HG03378 (cell line): Measurements from ENCODE around the gene SOX15.
"Not testable (repeated sequence)": the region's sequence is repeated elsewhere in the genome, so short reads cannot be mapped to it uniquely, and the experiment has no call there.

ENCODE experiments used
- ATAC-seq: cut with Tn5 transposase; IDR thresholded peaks from one replicate; pipeline ENCODE4 v1.9.1; 2021; ENCODE audit warnings: mild to moderate bottlenecking, moderate library complexity; ENCODE audit not compliant: unreplicated experiment

The SOX15 gene

GRCh38 chr17:7611635-7612293 is 21.9 kb upstream of the SOX15 start:
- no peak for ATAC-seq

DNA sequence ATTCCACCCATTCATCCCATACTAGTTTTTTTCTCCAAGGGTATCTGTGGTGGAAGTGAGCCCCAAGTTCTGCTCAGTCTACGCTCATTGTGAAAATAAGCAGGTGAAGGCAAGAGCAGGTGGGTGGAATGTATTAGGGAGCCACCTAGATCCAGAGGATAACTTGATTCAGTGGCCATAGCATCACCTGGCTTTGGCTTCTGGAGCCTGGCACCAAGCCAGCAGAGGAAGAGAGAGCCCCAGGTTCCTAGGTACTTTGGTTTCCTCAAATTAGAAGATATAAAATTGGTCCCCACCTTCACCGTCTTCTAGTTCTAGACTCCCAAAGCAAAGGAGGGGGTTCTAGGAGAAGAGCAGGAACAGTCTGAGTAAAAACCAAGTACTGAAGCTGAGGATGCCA is 20.7 kb upstream of the SOX15 start:
- ATAC-seq, result no peak

GRCh38 chr17:7606280-7606679 is 16.4 kb upstream of the SOX15 start:
- ATAC-seq, result no peak

DNA sequence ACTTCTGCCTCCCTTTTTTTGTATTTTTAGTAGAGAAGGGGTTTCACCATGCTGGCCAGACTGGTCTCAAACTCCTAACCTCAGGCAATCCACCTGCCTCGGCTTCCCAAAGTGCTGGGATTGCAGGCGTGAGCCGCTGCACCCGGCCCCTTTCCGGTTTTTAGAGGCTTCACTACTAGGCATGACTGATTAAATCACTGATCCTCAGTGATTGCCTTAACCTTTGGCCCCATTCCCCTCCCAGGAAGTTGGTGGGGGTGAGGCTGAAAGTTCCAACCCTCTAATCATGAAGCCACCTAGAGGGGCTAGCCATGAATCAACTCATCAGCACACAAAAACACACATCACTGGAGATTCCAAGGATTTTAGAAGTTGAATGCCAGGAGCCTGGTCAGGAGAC is 7.7 kb upstream of the SOX15 start:
- not testable (repeated sequence) for ATAC-seq

DNA sequence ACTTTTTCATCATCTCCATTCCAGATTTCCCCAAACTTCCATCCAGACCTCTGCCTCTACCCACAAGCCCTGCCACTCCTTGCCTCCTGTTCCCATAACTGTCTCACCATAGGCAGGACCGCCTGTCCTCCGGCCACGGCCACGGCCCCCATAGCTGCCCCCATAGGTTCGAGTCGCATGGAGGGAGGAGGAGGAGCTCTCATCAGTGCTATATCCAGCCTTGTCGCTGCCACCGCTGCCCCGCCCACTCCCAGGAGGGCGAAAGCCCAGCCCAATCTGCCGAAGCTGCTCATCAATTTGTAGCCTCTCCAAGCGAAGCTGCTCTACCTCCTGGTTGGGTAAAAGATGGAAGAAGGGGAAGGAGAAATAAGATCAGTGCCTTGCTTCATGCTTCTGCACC is 3.4 kb upstream of the SOX15 start:
- no peak for ATAC-seq

GRCh38 chr17:7592422-7593021 is 2.6 kb upstream of the SOX15 start:
- no peak for ATAC-seq

- ATAC-seq, result no peak
These were observed 1.7 kb upstream of the SOX15 start for GRCh38 chr17:7591596-7591995.

DNA sequence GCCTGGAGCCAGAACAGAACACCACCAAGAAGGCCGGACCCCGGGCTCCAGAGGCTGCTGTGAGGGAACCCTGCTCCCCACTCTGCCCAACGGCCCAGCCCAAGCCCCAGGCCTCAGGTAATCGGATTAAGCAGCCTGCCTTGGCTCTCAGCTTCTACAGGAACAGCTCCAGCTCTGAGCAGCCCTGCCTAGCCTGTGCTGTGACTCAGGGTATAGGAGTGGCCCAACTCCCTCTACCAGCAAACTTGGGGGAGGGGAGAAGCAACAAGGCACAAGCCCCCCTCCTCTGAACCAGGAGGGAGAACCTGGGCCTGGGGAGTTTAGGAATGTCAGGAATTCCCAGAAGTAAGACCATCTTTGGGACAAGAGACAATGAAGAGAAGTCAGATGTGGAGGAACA is 849 bp upstream of the SOX15 start:
- ATAC-seq, result no peak

DNA sequence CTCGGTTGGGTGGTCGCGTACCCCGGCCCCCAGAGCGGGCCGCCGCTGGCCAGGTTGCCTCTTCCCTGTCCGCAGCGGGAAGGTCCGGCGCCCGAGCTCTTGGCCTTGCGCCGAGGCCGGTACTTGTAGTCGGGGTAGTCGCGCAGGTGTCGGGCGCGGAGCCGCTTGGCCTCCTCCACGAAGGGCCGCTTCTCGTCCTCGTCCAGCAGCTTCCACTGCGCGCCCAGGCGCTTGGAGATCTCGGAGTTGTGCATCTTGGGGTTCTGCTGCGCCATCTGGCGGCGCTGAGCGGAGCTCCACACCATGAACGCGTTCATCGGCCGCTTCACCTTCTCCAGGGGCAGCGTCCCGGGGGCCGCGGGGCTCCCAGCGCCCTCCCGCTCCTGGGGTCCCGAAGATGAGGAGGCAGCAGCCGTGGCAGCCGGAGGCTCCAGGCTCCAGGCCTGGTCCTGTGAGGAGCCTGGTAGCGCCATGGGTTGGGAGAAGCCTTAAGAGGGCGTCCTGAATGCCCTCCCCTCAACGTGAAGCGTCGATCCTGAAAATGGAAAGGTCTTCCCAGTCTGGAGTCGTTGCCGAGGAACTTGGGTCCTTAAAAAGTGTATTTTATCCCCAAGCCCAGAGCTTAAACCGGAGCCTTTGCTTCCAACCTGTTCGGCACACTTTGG is 558 bp downstream of the SOX15 start:
- no peak for ATAC-seq

DNA sequence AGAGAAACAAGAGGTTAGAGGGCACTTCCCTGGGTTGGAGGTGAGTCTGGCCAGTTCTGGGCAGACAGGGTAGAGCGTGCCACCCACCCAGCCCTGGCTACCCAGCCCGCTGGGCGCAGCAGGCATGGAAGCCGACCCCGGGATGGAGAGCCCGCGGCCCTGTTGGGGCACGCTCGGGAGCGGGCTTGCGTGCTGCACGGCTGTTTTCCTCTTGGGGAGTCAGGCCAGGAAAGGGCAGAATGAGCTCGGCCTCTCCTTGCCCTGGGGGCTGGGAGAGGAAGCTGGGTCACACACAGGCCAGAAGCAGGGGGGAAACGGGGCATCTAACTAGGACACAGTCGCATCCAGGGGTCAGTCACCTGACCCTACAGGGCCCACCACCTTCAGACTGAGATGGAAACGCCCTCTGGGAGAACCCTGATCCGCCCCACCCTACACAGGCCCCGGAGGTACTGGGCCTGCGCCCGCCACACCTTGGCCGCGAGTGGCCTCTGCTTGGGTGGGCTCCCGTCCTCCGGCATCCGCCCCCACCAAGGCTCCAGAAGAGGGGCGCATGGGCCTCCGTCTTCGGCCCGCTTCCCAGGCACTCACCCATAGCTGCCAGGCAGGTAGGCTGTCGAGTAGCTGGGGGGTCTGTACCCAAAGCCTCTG is 1.2 kb downstream of the SOX15 start:
- ATAC-seq, result no peak

GRCh38 chr17:7587420-7588151 is 2.3 kb downstream of the SOX15 start:
- ATAC-seq, result no peak

GRCh38 chr17:7586673-7587419 is 3.0 kb downstream of the SOX15 start:
- ATAC-seq, result no peak

- ATAC-seq, result peak; percentile 48
These were observed 6.4 kb downstream of the SOX15 start, which contains the start of gene MPDU1 for GRCh38 chr17:7583253-7584109. MPDU1 (plus strand) TSS chr17:7583852; CDS start chr17:7583863, 11 bp downstream.

DNA sequence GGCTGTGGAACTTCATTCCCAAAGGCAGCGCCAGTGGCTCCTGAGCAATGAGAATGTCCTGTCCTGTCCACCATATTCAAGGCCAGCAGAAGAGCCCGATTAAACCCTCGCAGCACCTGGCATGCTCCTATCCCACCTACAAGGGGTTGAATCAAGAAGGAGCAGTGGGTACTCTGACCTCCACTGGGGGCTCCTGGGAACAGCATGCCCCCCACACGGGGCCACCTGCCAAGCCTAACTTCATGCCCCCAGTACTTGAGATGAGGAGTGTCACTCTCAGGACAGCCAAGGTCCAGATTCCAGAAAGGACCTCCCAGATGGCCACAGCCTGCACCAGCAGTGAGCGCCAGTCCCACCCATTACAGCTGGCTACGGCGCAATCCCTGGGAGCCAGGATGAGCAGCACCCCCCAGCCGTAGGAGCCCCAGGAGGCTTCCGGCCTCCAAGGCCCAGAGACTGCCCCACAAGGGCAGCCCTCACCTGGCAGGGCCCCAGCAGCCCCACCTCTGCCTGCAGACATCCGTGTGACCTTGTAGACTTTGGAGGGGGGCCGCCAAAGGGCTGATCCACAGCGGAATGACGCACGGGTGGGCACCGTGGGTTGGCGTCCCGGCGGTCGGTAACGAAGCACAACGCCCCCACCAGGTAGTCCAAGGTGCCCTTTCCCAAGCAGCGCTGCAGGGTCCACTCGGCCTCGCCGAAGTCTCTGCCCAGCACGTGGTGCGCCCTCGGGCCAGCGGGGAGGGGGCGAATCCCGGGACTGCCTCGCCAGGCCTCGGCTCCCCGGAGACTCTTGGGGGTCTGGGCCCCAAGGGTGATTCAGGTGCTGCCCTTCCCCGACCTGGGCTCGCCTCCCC is 7.3 kb downstream of the SOX15 start:
- ATAC-seq, result no peak

DNA sequence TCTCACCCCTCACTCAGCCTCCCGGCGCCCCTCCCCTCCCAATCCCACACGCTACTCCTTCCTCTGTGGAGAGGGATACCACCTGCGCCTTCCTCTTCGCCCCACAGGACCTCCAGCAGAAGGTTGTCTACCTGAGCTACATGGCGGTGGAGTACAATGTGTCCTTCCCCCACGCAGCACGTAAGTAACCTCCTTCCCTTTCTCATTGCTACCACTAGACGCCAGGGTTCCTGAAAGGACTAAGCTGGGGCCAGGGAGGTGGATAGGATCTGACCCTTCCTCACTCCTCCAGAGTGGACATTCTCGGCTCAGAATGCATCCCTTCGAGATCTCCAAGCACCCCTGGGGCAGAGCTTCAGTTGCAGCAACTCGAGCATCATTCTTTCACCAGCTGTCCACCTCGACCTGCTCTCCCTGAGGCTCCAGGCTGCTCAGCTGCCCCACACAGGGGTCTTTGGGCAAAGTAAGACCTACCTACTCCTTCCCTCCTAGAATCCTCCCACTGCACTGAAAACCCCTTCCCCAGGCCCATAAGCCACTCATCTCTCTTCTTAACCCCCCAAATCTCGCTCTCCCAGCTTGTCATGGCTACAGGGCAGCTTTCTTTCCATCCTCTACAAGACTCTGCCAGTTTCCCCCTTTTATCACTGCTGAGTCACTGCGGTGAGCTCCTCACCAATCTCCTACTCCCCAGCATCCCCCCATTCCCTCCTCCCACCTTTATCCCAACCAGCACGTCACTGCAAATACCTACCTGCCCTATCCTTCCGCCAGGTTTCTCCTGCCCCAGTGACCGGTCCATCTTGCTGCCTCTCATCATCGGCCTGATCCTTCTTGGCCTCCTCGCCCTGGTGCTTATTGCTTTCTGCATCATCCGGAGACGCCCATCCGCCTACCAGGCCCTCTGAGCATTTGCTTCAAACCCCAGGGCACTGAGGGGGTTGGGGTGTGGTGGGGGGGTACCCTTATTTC is 9.0 kb downstream of the SOX15 start:
- no peak for ATAC-seq

DNA sequence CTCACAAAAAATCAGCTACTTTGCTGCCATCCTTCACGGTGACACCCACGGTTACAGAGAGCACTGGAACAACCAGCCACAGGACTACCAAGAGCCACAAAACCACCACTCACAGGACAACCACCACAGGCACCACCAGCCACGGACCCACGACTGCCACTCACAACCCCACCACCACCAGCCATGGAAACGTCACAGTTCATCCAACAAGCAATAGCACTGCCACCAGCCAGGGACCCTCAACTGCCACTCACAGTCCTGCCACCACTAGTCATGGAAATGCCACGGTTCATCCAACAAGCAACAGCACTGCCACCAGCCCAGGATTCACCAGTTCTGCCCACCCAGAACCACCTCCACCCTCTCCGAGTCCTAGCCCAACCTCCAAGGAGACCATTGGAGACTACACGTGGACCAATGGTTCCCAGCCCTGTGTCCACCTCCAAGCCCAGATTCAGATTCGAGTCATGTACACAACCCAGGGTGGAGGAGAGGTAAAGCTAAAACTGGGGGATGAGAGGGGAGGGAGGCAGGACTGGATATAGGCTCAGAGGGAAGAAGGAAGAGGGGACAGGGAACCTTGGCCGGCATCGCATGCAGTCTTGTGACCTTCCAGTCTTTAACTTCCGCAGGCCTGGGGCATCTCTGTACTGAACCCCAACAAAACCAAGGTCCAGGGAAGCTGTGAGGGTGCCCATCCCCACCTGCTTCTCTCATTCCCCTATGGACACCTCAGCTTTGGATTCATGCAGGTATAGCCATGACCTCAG is 9.9 kb downstream of the SOX15 start:
- no peak for ATAC-seq
